HG03457 (cell line): Measurements from ENCODE around the gene LSM14A.
A peak's percentile ranks its signal among the peaks of the same experiment; 100 is the strongest.

ENCODE experiments used
- ATAC-seq: cut with Tn5 transposase; IDR thresholded peaks from one replicate; pipeline ENCODE4 v1.9.1; 2021; ENCODE audit warnings: moderate number of reproducible peaks; ENCODE audit not compliant: unreplicated experiment

The LSM14A gene

GRCh38 chr19:34254698-34255432 lies 82.6 kb downstream of the LSM14A start:
- ATAC-seq = peak; percentile 51

DNA sequence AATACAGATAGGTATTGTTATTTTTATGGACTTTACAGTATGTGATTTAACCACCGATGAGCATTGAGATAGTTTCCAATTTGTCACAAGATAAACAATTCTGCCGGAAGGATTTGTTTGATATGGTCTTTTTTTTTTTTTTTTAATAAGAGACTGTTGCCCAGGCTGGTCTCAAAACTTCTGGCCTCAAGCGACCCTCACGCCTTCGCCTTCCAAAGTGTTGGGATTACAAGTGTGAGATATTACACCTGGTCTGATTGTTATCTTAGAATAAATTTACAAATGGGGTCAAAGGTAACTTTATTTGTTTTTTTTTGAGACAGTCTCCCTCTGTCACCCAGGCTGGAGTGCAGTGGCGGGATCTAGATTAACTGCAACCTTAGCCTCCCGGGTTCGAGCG lies 83.2 kb downstream of the LSM14A start:
- no peak for ATAC-seq

DNA sequence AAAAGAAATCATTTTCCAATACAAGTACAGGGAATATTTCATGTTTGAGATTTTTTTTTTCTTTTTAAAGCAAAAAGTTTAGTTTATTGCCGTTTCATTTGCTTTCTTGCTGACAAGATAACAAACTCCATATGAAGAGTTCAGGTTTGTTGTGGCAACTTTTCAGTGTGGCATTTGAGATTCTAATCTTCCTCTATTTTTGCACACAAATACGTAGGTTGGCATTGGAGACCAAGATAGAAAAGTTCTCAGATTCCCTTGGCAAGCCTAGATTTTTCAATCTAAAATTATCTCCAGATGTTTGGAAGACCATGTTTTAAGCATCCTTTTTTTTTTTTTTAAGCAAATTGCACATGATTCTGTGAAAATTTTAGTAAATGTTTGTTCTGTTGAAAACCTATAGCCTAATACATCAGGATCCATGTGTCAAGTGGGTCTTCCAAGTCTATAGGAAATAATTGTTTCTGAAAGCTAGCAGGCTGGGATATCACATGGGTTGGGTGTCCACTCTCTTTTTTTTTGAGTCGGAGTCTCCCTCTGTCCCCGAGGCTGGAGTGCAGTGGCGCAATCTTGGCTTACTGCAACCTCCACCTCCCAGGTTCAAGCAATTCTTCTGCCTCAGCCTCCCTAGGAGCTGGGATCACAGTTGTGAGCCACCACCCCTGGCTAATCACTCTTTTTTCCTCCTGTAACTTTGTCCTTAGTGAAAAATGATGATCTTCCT lies 84.7 kb downstream of the LSM14A start:
- ATAC-seq = no peak

GRCh38 chr19:34257559-34257924 lies 85.2 kb downstream of the LSM14A start:
- ATAC-seq = no peak

DNA sequence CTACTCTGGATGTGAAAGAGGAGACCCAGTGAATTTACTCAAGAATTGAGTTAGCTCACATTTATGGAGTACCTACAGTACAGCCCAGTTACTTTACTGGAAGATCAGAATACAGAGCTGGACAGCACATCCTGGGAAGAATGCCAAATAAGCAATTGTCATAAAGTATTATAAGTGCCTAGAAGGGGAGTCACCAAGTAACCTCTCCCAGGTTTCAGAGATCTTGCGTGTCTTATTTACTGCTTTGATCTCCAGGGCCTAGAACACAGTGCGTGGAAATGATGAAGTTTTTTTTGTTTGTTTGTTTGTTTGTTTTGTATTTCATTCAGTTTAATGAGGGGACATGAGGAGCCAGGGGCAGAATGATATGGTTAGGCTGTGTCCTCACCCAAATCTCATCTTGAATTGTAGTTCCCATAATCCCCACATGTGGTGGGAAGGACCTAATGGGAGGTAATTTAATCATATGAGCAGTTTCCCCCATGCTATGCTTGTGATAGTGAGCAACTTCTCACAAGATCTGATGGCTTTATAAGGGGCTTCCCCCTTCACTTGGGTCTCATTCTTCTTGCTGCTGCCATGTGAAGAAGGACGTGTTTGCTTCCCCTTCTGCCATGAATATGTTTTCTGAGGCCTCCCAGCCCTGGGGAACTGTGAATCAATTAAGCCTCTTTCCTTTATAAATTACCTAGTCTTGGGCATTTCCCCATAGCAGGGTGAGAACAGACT lies 87.2 kb downstream of the LSM14A start:
- ATAC-seq = no peak

GRCh38 chr19:34260771-34261173 lies 88.5 kb downstream of the LSM14A start:
- no peak for ATAC-seq

- no peak for ATAC-seq
These were observed 89.2 kb downstream of the LSM14A start for GRCh38 chr19:34261334-34262109.

DNA sequence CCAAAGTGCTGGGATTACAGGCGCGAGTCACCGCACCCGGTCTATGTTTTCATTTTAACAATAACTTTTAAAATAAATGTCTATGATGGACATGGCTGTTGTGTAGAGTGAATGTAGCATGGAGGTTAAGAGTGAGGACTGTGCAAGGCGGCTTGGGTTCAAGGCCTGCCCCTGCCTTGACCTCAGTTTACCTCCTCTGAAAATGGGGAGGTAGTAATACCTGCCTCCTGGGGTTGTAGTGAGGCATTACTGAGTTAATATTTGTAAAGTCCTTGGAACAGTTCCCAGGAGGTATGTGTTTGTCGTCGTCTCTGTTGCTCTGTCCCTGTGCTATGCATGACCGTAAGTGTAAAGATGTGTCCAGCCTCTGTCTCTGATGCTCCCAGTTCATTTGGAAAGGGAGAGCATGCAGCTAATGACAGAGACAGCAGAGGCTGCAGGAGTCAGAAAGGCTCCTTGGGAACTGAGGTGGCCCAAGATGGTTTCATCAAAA lies 91.5 kb downstream of the LSM14A start:
- ATAC-seq = no peak

GRCh38 chr19:34265221-34265650 lies 92.9 kb downstream of the LSM14A start:
- ATAC-seq = no peak

- no peak for ATAC-seq
These were observed 96.8 kb downstream of the LSM14A start for GRCh38 chr19:34269081-34269480.

DNA sequence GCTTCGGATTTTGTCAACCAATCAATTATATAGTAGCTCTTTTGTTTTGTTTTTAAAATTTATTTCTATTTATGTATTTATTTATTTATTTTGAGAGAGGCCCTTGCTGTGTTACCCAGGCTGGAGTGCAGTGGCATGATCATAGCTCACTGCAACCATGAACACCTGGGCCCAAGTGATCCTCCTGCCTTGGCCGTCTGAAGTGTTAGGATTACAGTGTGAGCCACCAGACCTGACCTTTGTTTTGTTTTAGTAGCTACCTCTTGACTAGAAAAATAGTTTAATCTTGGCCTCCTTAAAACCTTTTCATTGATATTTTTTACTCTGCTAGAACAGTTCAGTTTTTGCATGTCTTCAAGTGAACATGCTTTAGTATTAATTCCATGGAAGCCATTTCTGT lies 97.2 kb downstream of the LSM14A start:
- ATAC-seq = no peak

GRCh38 chr19:34269968-34270621 lies 97.8 kb downstream of the LSM14A start:
- ATAC-seq = peak; percentile 55

- ATAC-seq = no peak
These were observed 100.8 kb downstream of the LSM14A start for GRCh38 chr19:34273121-34273520.

GRCh38 chr19:34274284-34274826 lies 102.1 kb downstream of the LSM14A start:
- no peak for ATAC-seq

- no peak for ATAC-seq
These were observed 102.7 kb downstream of the LSM14A start for GRCh38 chr19:34274827-34275625.

DNA sequence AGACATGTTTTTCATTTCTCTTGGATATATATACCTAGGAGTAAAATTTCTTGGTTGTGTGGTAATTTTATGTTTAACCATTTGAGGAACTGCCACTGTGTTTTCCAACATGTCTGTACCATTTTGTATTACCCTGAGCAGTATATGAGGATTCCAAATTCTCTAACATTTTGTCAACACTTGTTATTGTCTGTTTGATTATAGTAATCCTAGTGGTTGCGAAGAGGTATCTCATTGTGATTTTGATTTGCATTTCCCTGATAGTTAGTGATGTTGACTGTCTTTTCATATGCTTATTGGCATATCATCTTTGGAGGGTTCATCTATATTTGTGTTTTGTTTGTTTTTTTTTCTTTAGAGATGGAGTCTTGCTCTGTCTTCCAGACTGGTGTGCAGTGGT lies 103.4 kb downstream of the LSM14A start:
- ATAC-seq = no peak

DNA sequence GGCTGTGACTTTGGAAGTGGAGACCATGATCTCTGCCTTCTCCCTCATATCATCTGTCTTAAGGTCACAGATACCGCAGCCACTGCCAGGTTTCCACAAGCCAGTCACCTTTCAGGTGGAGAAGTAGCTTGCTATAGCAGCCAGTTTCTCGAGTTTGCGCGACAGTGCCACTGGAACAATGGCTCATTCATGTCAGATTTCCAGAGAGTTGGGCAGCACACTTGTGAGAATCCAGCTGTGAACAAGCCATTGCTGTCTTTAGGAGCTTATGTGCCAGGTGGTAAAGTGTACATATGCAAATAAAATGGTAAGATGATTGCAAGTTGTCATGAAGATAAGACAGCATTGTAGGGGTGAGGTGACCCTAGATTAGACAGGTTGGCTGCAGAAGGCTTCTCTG lies 104.3 kb downstream of the LSM14A start:
- no peak for ATAC-seq

DNA sequence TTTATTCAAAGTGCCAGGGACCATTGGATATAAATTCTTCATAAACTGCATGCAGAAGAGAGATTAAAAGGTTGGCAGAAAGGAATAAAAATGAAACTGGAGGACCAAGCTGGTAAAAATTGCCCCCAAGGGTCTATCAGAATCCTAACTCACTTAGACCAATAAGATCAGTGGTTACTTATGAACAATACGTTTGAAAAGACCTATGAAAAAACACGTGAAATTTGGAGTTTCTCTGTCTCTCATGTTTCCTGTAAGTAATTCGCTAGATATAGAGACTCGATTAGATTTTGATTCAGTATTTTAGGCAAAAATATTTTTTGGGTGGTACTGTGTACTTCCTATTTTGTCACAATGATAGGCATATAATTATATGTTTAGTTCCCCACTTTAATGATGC lies 104.9 kb downstream of the LSM14A start:
- no peak for ATAC-seq

GRCh38 chr19:34278783-34279182 lies 106.5 kb downstream of the LSM14A start:
- no peak for ATAC-seq
